Glomerular visceral epithelial cell (primary cell): Measurements from ENCODE around the gene HIVEP1.
"Not testable (repeated sequence)": the region's sequence is repeated elsewhere in the genome, so short reads cannot be mapped to it uniquely, and the experiment has no call there.

Experiments used
- DNase-seq: peaks from one replicate; pipeline ENCODE4 v3.0.0-alpha.2; 2016; ENCODE audit errors: extremely low spot score

HIVEP1 gene

DNA sequence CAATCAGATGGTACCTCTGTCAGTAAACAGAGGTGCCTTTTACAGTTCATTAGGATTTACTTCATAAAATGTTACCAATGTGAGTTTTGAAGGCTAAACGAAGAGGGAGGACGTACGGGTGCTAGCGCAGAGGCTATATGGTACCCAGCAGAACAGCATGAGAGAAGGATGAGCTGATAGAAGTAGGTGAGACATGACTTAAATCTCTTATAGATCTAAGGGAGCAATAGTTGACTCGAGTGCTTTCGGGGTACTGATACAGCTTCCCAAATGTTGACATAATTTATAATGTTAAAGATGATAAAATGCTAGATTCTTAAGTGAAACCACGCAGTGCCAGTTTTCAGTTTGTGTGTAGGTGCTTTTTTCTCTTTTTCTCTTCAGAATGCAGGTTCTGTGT is 72.6 kb downstream of the HIVEP1 start:
- DNase-seq: no peak

DNA sequence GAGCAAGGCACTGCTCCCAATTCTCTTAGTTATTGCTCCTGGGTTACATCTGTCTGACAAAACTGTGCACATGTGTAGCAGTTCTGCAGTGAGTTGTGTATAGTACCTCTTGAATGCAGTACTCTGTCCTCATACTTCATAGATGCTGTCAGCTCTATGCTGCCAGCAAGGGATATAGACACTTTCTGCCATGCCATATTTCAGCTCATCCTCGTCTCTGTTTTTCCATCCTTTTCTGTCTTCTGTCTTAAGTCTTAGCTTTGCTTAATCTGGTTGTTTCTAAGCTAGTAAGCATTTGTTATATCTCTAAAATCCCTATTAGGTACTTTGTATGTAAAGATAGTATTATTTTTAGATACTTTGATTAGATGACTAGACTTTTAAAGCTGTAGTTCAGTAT is 76.4 kb downstream of the HIVEP1 start:
- DNase-seq: no peak

DNA sequence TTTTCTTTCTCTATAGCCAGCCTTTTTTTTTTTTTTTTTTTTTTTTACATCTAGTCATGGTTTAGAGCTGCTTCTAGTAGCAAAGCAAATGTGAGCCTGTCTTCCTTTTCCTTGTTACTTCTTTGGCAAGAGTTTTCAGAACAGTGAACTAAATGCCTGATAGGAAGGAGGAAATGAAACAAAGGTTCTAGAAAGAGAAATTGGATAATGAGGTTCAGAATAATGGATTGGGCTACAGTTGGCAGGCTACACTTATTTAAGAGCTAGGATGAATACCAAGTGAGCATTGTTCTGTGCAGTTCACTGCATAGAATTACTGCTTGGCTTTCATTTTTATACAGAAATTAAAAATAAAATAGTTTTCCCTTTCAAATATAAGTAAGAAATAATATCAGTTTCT is 78.6 kb downstream of the HIVEP1 start:
- no peak for DNase-seq

DNA sequence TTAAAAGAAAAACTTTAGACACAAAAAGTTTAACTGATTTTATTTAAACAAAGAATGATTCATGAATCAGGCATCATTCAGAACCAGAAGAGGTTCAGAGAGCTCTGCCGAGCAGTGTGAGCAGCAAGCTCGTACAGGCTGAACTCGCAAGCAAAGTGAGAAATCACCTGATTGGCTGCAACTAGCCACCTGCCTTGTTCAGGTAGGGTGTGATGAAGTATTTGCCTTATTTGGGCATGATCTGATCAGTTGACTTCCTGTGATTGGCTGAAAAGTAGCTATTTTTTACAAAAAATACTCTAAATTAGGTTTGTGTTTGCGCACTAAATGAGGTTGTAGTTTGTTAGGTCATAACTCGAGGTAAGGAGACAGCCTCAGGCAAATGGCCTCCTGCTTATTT is 80.7 kb downstream of the HIVEP1 start:
- no peak for DNase-seq

DNA sequence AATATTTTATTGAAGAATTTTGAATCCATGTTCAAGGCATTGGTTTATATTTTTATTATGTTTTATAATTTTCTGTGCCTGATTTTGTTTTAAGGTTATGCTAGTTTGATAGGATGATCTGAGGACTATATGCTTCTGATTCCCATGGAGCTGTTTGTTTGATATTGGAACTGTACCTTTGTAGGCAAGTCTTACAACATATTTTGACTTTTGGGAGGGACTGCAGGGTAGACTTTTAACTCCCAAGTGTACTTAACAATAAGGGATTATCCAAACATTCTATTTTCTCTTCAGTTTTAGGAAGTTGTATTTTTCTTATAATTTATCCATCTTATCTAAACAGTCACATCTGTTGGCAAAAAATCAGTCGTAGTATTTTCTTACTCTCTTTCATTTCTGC is 82.6 kb downstream of the HIVEP1 start:
- DNase-seq: no peak

DNA sequence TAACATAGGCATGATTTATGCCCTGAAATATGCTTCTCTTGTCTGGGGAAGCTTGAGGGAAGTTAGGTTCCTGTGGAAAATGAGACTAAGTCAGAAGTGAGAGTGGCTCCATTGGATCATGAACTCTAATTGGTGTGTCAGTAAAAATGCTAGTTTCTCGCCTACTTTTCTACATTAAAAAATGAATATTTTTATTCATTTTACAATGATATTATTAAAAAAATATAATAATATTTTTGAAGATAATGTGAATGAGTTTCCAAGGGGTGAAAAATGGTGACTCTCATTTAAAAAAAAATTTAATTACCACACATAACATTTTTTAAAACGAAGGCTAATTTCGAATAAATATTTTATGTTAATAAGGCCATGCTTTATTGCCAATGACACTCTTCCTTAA is 84.2 kb downstream of the HIVEP1 start:
- no peak for DNase-seq

DNA sequence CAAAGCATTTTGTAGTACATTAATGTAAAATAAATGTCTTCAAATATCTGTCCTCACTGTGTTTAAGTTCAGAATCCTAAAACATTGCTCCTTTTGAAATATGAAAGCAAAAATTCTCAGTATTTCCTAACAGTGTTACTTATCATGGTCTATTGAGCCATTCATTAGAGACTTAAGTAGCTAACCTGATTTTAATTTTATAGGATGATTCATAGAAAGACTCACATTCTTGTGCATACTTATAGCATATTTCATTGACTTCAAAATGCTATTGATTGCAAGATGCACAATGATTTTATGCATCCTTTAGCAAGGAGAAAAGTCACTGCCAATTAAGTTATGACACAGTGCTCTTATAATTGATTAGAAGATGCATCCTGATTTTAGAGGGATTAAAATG is 85.7 kb downstream of the HIVEP1 start:
- DNase-seq: no peak

DNA sequence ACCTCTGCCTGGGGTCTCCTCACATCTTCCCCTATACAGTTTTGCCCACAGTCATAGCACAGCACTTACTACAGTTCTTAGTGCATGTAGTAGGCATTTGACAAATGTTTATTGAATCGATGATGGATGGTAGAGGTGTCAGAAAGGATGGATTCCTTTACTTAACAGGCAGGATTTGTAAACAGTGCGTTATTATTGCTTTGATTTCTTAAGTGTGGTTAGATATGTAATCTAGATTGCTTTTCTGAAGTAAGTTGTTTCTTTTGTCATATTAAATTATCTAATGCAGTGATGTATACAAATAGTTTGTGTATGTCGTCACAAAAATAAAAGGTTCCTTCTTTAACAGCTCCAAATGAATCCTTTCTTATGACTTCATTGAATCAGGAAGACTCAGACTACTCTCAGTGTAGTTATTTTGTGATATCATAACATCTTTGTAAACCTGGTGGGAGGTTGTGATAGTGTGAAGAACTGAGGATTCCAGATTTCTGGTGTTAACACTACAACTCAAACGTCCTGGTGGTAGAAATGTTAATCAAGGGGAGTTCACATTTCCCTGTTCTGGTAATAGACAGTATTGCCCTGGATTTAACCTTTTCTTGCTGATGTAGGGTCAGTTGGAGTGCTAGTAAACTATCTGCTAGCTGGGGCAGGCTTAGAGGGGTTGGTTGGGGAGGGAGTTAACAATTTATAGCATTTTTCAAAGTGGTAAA is 87.7 kb downstream of the HIVEP1 start:
- no peak for DNase-seq

DNA sequence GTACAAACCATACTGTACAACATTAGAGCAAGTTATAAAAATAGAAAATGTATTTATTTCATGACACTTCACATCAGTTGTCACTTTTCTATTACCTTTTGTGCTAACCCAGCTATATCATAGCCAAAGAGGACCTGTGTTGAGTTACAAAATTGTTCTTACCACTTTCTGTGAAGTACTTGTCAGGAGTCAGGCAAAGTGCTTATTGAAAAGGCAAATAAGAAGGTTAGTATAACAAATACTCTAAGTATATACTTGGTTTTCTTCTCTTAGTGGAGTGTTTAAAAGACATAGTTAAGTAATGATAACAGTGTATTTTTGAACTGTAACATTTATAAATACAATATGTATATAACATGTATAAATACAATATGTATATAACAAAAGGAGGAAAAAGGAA is 88.9 kb downstream of the HIVEP1 start:
- no peak for DNase-seq

DNA sequence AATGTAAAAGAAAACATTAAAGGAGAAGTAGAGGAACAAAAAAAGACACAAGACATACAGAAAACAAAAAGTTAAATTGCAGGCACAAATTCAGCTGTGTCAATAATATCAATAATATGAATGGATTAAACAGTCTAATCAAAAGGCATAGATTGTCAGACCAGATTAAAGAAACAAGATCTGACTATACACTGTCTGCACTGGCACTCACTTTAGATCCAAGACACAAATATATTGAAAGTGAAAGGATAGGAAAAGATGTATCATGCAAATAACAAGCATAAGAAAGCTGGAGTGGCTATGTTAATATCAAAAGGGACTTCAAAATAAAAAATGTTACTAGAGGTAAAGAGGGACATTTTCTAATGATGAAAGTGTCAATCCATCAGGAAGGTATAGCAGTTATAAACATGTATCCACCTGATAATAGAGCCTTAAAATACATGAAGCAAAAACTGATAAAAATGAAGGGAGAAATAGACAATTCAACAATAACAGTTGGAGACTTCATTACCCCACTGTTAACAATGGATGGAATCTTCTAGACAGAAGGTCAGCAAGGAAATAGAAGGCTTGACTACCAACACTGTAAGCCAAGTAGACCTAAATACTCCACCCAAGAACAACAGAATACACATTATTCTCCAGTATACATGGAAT is 89.7 kb downstream of the HIVEP1 start:
- no peak for DNase-seq

DNA sequence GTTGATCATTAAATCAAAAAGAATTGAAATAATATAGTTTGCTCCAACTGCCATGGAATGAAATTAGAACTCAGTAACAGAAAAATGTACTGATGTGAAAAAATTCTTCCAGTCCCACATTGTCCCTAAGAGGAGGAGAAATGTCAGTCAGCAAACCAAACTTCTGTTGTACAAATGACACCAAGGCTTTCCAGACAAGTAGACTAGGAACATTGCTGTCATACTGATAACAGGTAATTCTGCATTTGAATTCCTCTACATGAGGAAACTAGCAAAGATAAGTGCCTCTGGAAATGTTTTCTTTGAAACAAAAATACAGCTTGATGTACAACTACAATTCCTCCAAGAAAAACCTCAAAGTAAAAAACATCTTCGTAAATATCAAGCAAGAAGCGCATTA is 90.2 kb downstream of the HIVEP1 start:
- DNase-seq: no peak

DNA sequence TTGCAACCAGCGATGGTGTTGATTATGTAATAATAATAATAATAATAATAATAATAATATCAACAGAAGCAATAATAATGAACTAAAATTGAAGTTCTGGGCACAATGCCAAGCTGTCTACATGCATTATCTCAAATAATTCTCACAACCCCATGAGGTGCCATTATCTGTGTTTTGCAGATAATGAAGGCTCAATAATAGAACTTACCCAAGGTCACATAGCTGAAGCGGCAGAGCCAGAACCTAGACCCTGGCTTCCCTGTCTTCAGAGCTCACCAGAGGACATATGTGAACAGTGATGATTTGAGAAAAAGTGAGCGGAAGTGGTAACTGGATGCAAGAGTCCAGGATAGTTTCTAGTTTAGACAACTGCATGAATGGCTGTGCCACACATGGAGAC is 91.0 kb downstream of the HIVEP1 start:
- no peak for DNase-seq

DNA sequence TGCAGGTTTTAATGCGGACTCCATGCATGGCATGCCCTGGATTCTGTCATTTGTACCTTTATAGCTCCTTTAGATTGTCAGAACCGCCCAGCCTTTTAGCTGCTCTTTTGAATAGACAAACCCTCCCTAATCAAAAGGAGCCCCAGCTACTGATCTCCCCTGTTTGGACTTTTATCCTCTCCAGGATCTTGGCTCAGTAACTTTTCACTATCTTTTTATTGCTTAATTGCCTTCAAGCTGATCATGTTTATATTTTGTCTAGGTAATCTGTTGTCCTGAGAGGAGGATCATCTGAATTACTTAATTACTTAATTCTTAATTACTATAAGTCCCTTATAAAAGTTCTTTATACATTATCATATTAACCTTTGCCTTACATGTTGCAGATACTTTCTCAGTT is 93.2 kb downstream of the HIVEP1 start:
- DNase-seq: no peak

DNA sequence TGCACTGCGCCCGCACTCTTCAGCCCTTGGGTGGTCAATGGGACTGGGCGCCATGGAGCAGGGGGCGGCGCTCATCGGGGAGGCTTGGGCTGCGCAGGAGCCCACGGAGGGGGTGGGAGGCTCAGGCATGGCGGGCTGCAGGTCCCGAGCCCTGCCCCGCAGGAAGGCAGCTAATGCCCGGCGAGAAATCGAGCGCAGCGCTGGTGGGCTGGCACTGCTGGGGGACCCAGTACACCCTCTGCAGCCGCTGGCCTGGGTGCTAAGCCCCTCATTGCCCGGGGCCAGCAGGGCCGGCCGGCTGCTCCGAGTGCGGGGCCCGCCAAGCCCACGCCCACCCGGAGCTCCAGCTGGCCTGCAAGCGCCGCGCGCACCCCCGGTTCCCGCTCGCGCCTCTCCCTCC is 96.3 kb downstream of the HIVEP1 start:
- DNase-seq: not testable (repeated sequence)

DNA sequence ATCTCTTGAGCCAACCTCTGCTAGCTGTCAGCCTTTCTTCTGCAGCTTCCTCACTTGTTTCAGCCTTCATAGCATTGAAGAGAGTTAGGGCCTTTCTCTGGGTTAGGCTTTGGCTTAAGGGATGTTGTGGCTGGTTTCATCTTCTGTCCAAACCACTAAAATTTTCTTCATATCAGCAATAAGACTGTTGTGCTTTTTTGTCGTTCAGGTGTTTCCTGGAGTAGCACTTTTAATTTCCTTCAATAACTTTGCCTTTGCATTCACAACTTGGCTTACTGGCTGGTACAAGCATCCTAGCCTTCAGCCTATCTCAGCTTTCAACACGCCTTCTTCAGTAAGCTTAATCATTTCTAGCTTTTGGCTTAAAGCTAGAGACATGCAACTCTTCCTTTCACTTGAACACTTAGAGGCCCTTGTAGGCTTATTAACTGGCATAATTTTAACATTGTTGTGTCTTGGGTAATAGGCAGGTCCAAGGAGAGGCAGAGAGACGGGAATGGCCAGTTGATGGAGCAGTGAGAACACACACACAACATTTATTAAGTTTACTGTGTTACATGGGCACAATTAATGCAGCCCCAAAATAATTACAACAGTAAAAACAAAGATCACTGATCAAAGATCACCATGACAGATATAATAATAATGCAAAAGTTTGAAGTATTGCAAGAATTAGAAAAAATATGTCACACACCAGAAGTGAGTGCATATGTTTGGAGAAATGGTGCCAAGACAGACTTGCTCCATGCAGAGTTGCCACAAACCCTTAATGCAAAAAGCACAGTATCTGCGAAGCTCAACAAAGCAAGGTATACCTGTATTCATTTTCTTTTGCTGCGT is 98.6 kb downstream of the HIVEP1 start:
- no peak for DNase-seq

DNA sequence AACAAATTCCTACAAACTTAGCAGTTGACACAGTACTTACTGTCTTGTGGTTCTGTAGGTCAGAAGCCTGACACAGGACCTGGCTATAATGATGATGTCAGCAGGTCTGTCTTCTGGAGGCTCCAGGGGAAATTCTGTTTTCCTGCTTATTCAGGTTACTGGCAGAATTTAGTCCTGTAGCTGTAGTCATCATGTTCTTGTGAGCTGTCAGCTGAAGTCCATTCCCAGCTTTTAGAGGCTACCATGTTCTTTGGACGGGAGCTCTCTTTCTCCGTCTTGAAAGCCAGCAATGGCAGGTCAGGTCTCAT is 99.2 kb downstream of the HIVEP1 start:
- no peak for DNase-seq

DNA sequence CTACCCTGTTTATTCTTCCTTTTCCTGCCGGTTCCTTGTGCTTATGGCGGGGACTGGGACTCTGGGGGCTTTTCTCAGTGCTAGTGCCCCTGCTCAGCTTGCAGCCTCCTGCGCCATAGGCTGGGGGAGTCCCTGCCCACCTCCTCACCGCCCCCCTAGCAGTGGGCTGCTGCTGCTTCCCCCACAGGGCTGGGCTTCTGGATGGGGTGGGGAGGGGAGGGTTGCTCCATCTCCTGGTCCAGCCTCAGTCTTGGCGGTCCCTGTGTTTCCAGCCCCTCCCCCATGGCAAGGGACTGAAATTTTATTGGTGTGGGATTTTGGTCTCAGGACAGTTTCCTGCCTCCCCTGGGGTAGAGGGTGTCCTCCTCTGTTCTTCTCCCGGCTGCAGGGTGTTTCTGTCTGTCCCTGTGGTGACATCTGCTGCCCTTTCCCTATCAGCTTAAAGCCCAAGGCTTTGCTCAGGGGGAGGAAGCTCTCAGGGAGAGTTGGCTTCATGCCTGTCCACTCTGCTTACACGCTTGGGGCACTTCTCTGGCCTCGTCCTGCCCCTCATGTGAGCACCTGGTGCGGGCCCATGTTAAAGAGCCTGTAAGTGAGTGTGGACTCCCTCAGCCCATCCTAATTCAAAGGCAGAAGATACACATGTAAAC is 100.6 kb downstream of the HIVEP1 start:
- peak; percentile 11 for DNase-seq

DNA sequence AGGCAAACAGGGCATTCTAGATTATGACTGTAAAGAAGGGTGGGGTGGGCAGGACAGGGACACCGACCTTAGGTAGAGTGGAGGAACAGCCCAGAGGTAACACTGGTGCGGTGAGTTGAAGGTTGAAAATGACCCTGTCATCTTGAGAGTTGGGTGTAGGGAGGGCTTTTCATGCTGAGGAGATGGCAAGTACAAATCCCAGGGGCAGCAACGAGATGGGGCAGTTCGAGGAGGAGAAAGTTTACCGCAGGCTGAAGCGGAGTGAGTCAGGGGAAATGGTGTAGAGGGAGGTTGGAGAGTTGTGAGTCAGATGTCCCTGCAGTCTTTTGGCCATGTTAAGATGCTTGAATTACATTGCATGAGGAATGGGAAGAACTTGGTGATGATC is 101.1 kb downstream of the HIVEP1 start:
- peak; percentile 73 for DNase-seq

DNA sequence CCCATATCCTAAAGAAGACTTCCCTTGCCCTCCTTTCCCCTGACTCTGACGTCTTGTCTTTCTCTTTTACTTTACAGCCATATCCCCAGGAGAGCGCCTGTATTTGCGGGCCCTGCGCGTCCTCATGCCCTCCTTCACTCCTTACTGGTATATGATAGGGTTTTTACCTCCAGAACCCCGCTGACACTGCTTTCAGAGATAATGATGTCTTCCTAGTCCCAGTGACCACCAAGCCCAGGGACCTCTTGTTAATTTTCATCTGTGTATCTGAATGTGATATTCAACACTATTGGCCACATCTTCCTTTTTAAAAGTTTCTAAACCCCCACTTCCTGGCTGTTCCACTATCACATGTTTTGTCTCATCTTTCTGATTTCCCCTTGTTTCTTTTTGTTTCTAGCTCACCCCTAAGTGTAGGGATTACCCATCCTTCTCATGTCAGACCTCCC is 102.0 kb downstream of the HIVEP1 start:
- no peak for DNase-seq

DNA sequence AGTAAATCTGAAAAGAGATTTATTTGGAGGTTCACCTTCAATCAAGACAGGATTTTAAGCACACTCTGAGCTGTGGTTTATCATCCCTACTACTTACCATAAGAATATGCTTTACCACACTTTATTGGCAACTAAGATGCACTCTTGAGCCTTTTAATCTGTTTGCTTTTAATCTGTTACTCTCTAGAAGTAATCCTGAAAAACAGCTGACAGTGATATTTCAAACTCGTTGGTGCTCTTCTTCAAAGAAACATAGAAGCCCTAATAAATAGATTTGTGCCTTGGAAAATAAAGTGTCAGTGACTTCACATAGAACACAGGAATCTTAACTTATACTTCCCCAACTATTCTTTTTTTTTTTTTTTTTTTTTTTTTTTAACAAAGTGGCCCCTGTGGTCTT is 102.9 kb downstream of the HIVEP1 start:
- DNase-seq: no peak

DNA sequence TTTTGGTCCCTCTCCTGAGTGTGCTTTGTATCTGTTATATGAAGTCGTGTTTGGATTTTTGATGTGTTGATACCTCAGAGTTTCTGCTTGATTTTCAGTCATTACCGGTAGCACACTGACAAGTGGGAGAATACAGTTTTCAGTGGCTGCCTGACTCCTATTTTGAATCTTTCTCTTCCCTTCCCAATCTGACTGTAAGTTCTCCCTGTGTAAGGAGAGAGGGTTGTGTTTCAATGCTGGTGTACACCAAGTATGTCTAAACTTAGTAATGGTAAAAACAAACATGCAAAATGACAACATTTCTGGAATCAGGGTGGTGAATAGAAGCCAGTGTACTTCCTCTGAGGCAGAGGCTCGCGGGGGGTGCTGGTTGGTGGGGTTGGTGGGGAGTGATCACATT is 103.4 kb downstream of the HIVEP1 start:
- no peak for DNase-seq

DNA sequence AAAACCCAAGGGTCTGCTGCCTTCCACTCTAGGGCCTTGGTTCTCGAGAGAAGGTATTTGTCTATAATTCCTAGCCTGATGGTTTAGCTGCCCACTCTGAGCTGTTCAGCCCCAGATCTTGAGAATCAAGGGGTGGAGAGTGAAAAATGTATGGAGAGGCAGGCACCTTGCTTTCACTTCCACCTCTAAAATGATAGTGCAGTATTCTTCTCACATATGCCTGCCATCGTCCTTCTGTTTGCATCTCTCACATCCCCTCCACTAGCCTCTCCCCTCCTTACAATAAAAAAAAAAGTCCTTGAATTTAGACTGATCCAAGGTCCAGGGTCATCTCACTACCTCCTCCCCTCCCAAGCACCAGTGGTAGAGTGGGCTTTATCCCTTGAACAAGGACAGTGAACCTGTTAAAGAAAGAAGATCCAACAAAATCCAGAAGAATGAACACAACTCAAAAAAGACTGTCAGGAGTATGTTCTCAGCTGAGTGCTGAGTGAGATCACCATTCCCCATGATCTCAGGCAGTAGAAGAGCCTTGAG is 104.2 kb downstream of the HIVEP1 start:
- no peak for DNase-seq
